DND-41 (cell line): Measurements from ENCODE around the gene P4HA2.

Source experiments
- EZH2 ChIP-seq: IDR thresholded peaks from 3 replicates; pipeline ENCODE4 v1.6.1; 2012; ENCODE audit warnings: borderline replicate concordance, low read depth, mild to moderate bottlenecking, moderate library complexity, low read length, inconsistent platforms; ENCODE audit not compliant: severe bottlenecking
- TF ChIP-seq, protein P1 (sequence below): IDR thresholded peaks from 2 replicates; pipeline ENCODE4 v1.5.1; 2012; ENCODE audit warnings: borderline replicate concordance, low read length, moderate library complexity, mild to moderate bottlenecking; ENCODE audit not compliant: poor library complexity, severe bottlenecking; ENCODE audit errors: extremely low read depth

DNA sequence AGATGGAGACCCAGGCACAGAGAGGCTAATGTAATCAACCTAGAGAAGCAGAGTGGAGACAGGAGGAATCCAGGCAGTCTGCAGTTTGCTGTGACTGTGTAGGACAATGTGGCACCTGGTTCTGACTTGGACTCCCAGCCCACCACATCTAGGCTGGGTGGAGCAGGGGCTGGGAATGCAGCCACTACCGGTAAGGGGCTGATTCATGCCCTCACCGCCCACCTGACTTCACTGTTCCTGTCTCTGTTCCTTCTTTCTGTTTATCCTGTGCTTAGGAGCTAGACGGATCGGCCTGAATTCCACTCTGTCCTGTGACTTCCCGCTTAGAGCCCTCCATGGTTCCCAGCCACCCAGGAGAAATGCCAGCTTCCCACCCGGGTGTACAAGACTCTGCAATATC, 32.4 kb upstream of the P4HA2 start:
- TF ChIP-seq, protein P1, sequence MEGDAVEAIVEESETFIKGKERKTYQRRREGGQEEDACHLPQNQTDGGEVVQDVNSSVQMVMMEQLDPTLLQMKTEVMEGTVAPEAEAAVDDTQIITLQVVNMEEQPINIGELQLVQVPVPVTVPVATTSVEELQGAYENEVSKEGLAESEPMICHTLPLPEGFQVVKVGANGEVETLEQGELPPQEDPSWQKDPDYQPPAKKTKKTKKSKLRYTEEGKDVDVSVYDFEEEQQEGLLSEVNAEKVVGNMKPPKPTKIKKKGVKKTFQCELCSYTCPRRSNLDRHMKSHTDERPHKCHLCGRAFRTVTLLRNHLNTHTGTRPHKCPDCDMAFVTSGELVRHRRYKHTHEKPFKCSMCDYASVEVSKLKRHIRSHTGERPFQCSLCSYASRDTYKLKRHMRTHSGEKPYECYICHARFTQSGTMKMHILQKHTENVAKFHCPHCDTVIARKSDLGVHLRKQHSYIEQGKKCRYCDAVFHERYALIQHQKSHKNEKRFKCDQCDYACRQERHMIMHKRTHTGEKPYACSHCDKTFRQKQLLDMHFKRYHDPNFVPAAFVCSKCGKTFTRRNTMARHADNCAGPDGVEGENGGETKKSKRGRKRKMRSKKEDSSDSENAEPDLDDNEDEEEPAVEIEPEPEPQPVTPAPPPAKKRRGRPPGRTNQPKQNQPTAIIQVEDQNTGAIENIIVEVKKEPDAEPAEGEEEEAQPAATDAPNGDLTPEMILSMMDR, result no peak
- no peak for TF ChIP-seq EZH2
